ENCODE measurements around the gene NFATC2IP. TPM values are rescaled to one million over a fixed set of nuclear protein-coding genes. Genes with fewer than 3 reads are reported as not detected.

Gene NFATC2IP
- total RNA-seq, 1 donor = 22.1 TPM

DNA sequence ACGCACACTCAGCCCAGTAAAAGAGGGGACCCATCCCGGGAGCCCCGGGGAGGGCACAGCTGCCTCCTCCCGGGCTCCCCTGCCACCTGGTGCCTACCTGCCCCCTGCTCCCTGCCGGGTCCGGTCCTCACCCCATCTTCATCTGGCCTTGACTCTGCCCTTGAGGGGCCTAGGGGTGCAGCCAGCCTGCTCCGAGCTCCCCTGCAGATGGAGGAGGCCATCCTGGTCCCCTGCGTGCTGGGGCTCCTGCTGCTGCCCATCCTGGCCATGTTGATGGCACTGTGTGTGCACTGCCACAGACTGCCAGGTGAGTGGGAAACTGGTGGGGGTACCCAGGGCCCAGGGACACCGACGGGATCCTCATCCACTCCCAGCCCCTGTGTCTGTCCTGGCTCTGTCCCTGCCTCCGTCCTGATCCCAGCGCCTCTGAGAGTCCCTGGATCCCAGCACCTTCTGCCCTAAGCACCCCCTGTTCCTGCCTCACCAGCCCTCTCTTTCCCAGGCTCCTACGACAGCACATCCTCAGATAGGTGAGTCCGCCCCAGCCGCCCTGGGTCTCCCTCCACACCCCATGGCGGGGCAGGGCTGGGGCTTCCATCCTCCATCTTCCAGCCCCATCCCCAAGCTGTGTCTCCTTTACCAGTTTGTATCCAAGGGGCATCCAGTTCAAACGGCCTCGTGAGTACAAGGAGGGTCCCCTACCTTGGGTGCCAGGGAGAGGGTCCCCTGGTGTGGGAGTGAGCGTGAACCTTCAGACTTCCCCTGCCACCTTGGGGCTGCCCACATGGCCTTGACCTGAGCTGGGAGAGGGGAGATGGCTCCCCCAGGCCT lies 34.7 kb downstream of the NFATC2IP start:
- TF ChIP-seq, protein P1, sequence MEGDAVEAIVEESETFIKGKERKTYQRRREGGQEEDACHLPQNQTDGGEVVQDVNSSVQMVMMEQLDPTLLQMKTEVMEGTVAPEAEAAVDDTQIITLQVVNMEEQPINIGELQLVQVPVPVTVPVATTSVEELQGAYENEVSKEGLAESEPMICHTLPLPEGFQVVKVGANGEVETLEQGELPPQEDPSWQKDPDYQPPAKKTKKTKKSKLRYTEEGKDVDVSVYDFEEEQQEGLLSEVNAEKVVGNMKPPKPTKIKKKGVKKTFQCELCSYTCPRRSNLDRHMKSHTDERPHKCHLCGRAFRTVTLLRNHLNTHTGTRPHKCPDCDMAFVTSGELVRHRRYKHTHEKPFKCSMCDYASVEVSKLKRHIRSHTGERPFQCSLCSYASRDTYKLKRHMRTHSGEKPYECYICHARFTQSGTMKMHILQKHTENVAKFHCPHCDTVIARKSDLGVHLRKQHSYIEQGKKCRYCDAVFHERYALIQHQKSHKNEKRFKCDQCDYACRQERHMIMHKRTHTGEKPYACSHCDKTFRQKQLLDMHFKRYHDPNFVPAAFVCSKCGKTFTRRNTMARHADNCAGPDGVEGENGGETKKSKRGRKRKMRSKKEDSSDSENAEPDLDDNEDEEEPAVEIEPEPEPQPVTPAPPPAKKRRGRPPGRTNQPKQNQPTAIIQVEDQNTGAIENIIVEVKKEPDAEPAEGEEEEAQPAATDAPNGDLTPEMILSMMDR (IDR thresholded peaks at IDR 0.05; ENCODE audit: insufficient read depth, low read length) = no peak
- H3K4me3 ChIP-seq (ENCODE audit: low read depth, low read length) = no peak overlapping the region
- DNase-seq (ENCODE audit: low read depth) = no peak

- TF ChIP-seq, protein P1 (IDR thresholded peaks at IDR 0.05; ENCODE audit: insufficient read depth, low read length) = no peak
- no peak for DNase-seq (ENCODE audit: low read depth)
- no peak overlapping the region for H3K4me3 ChIP-seq (ENCODE audit: low read depth, low read length)
These were observed 35.3 kb downstream of the NFATC2IP start for GRCh38 chr16:28986046-28986445.

GRCh38 chr16:28986492-28986891 lies 35.8 kb downstream of the NFATC2IP start:
- TF ChIP-seq, protein P1 (IDR thresholded peaks at IDR 0.05; ENCODE audit: insufficient read depth, low read length) = no peak
- no peak overlapping the region for H3K4me3 ChIP-seq (ENCODE audit: low read depth, low read length)
- no peak for DNase-seq (ENCODE audit: low read depth)

DNA sequence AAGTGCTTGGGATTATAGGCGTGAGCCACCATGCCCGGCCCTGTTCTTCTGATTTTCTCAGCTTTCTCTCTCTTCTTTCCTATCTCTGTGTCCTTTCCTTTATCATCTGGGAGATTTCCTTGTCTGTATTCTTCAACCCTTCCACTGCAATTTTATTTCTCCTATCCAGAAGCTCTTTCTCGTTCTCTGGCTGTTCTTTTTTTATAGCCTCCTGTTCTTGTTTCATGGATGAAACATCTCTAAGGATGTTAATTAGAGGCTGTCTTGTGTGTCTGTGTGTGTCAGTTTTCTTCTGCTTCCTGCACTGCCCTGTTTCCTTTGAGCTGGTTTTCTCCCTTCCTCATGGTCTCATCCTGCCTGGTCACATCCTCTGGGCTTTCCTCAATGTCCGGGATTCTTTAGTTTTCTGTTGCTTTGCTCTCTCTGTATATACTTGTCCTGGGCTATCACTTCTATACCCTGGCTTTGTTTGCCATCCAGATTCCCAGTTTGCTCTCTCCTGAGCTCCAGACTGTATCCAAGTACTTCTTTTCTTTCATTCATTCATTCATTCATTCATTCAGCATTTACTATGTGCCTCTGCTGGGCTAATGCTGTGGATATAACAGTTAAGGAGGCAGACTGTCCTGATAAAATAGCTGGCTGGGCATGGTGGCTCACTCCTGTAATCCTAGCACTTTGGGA lies 36.6 kb downstream of the NFATC2IP start:
- DNase-seq (ENCODE audit: low read depth) = no peak
- TF ChIP-seq, protein P1 (IDR thresholded peaks at IDR 0.05; ENCODE audit: insufficient read depth, low read length) = no peak
- no peak overlapping the region for H3K4me3 ChIP-seq (ENCODE audit: low read depth, low read length)

GRCh38 chr16:28989363-28989762 lies 38.6 kb downstream of the NFATC2IP start:
- TF ChIP-seq, protein P1 (IDR thresholded peaks at IDR 0.05; ENCODE audit: insufficient read depth, low read length) = no peak
- DNase-seq (ENCODE audit: low read depth) = no peak
- no peak overlapping the region for H3K4me3 ChIP-seq (ENCODE audit: low read depth, low read length)

GRCh38 chr16:28990375-28991040 lies 39.8 kb downstream of the NFATC2IP start:
- no peak overlapping the region for H3K4me3 ChIP-seq (ENCODE audit: low read depth, low read length)
- TF ChIP-seq, protein P1 (IDR thresholded peaks at IDR 0.05; ENCODE audit: insufficient read depth, low read length) = no peak
- DNase-seq (ENCODE audit: low read depth) = no peak
